SW480 (cell line): ENCODE results near the gene HOXD1.

Source experiments
- DNase-seq: peaks from one replicate; pipeline ENCODE4 v3.0.0-alpha.2; 2016; ENCODE audit warnings: low spot score

Gene HOXD1

GRCh38 chr2:176152350-176153181 lies 35.9 kb upstream of the HOXD1 start:
- DNase-seq: no peak

DNA sequence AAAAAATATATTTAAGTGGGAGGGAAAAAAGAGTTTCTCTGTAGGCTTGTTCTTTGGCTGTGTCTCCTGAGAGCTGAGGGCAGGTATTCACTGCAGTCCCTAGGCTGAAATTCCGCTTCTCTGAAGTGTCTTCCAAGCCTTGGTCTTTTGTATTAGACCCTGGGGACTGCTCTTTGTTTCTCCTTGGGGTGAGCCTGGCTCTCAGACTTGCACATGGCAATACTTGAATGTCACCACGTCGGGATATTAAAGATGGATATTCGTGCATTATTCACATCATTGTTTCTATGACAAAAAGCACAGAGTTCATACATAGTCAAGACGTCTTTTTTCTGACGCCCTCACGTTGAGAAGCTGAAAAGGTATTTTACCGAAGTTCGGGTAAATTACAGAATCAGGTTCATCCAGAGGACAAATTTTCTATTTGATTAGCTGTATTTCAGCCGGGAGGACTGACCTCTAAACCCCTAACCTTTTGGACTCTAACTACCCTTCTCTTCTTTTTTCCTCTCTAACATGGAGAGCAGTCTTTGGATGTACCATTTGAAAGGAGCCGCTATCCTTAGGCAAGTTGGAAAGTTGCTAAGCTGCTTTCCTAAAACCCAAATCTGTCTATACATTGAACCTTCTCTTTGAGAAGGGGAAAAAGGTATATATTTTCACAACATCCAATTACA lies 33.8 kb upstream of the HOXD1 start:
- no peak for DNase-seq

- no peak for DNase-seq
Observed at GRCh38 chr2:176155356-176156044, 33.0 kb upstream of the HOXD1 start.

- DNase-seq: no peak
Observed at GRCh38 chr2:176156301-176156806, 32.1 kb upstream of the HOXD1 start.

GRCh38 chr2:176156807-176157498 lies 31.5 kb upstream of the HOXD1 start, which contains the start of gene HOXD3:
Gene HOXD3 (plus strand): TSS chr2:176157307. CDS start chr2:176169115, 11,808 bp downstream.
- DNase-seq: no peak

- peak; percentile 32 for DNase-seq
Observed at GRCh38 chr2:176157499-176158185, 30.8 kb upstream of the HOXD1 start.

DNA sequence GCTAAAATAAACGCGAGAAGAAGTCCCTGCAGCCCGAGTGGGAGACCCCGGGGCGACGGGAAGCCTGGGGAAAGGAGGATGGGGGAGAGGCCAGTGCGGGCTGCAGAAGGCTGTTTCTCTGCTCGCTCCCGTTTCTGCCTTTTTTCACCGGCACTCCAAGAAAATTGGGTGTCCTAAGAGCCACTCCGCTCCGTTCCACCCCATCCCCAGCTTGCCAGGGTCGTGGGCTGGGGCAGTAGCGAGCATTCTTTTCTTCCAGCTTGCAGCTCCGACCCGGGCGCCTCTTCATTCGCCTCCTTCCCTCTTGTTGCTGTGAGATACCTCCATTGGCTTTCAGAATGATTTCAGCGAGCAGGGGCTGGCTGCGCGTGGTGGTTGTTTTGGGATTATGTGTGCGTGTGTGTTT lies 30.3 kb upstream of the HOXD1 start:
- no peak for DNase-seq

DNA sequence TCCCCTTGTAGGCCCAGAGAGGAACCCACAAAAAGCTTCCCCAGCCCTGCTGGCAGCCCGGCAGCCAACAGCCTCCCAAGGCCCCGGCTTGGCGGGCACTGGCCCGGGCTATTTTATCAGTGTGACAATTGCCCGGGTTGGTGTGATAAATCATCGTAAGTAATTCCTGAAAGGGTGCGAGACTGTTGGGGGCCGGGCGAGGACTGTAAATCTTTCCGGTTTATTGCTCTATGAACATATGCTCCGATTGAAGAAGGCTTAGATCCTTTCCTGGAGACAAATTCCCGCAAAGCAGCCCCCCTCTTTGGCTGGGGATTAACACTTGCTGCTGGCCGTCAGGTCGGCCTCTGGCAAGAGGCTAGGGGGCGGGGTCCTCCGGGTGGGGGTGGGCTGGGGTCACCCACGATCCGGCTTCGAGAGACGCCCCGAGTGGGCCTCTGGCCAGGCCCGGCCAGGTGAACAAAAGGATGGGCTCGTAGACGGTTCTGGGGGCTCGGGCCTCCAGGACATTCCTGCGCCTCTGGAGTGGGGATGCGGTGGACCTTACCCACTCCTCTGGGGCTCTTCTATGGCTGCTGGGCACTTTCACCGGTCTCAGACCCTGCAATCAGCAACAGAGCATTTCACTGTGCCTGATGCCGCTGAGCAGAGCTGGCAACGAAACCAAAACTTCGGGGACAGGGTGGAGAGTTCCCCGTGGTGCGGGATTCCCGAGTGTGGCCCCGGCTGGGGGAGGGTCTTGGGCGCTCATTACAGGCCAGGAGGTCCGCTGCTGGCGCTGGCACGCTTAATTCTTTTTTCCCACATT lies 29.4 kb upstream of the HOXD1 start:
- no peak for DNase-seq

GRCh38 chr2:176159663-176160250 lies 28.7 kb upstream of the HOXD1 start:
- no peak for DNase-seq

- DNase-seq: no peak
Observed at GRCh38 chr2:176160251-176160985, 28.1 kb upstream of the HOXD1 start.

DNA sequence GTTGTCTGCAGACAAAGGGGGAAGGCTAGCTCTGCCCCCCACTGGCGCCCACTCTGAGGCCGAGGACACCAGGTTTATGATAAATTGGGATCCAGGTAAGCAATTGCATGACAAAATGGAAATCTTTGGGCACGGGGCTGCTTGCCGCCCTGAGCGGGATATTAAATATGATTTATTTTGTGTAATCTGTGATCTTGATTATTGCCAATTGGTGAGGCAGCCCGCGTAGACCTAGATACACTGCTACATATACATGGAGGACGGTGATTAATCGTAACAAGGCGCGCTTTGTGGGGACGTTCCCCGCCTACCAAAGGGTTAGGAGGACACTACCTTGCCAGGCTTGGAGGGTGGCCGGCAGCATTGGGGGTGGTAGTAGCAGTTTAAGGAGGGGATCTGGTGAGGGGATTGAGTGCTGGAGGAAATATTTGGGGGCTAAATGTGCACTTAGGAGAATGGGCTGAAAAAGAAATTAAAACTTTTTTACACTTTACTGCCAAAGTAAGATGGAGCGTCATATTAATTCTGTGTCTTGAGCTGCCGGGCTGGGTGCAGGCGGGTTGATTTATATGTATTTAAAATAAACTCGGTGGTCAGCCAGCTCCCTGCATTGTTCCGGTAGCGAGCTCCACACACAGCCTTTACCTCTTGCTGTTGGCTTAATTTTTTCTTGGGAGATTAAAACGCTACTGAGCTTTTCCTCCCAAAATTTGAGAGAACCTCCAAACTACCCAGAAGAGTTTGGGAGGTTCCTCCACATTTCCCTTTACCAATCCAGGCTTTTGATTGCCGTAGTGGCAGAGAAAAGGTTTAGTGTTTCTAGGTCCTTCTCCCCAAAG lies 27.3 kb upstream of the HOXD1 start:
- DNase-seq: no peak

DNA sequence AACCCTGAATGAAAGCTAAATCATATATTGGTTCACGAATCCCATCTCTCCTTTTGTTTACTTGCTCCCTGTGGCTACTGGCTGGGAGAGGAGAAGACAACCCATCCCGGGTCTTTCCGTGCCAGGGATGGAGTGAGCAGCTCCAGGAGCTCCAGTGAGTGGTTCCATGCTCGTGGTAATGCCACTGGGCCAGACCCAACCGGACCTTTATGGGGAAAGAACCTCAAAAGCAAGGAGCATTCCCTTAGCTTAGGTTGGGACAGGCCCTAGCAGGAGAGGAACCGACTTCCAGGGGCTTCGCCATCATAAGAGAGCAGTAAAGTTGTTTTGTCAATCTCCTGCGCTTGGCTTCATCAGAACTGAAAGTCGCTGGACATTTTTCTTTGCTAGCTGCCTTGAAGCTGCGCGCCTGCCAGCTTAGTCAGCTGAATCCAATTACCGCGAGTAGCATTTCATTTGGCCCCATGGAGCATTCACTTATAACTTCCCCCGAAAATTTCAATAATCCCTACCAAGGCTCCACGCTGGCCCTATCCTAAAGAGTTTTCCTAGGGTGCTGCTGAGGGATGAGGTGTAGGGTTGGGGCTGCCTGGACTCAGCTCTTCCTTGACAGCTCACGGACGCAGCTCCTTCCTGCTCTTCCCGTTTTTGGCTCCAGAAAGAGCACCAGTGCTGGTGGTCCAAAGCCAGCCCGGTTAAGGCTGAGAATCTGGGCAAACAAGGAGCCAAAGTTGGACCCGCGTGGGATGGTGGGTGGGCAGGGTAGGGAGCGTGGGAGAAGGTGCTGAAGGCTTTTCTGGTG lies 26.4 kb upstream of the HOXD1 start:
- no peak for DNase-seq

DNA sequence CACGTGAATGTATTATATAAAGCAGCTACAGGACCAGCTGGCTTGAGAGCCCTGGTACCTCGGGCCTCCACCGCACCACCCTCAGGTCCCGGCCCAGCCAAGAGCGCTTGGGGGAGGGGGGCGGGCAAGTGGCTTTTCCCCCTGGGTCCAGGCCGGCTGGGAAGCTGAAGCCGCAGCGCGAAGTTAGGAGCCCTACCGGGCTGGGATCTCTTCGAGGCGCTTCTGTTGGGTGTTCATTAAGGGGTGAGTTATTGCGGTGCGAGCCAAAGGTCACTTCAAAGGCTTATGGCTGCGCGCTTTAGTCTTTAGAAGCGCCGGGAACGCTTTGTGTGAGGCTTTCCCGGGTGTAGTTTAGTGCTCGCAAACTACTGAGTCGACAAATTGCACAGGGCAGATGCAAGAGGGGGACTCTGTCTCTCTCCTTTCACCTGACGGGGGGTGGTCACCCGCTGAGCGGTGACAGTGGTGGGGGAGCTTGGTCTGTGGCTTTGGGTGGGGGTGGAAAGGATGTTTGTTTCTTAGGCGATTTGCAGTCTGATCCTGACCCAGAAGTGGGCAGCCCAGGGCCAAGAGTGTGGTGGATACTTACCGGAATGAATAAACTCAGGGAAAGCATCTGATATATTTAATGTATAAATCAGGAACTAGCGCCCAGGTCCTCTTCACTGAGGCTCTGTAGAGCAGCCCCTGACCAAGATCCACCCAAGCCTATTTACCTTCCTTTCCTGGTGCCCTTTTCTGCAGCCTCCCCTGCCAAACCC lies 25.4 kb upstream of the HOXD1 start:
- peak; percentile 66 for DNase-seq

DNA sequence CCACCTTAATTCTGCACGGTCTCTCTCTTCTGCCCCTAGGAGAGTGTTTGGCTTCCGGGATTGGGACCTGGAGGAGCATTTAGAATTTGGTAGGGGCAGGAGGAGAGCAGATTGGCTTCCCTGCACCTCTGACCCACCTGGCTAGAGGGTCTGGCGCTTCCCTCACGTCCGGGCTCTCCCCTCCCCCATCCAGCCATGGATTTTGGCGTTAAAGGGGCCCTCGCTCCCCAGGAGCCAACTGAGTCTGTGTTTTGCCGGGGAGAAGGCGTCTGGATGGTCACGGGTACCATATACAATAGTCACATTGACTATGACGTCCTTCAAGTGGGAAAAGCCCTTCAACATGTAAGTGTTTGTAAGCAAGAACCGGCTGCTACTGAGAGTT lies 24.8 kb upstream of the HOXD1 start:
- no peak for DNase-seq

DNA sequence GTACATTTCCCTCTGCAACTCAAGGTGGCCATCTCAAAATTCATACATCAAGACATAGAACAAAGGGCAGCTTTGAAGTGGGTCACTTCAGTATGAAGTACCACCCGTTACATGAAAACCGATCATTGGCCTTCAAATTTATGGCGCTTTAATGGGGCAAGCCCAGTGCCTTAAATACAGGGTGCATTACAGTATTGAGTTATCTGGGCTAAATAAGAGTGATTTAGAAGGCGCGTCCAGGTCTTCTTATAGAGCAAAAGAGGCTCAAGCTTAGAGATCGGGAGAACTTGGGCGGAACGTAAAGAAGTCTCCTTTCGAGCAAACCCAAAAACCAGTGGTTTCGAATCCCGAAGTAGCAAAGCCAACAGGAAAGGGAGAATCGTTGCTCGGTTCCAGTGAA lies 24.3 kb upstream of the HOXD1 start:
- no peak for DNase-seq

GRCh38 chr2:176164611-176165369 lies 23.7 kb upstream of the HOXD1 start:
- DNase-seq: peak; percentile 46
